PFSK-1 (cell line): ENCODE results near the gene PPM1N.
A peak's percentile ranks its signal among the peaks of the same experiment; 100 is the strongest.

Experiments
- FOXP2 ChIP-seq: optimal IDR thresholded peaks from 2 replicates; pipeline ENCODE3; 2011; ENCODE audit warnings: borderline replicate concordance, control low read depth, inconsistent platforms; ENCODE audit not compliant: insufficient read depth; ENCODE audit errors: extremely low read length, extremely low read depth
- POLR2AphosphoS5 ChIP-seq: IDR thresholded peaks from 2 replicates; pipeline ENCODE4 v1.6.1; 2012; ENCODE audit warnings: low read depth, mild to moderate bottlenecking, control low read depth, low read length, moderate library complexity
- SIN3A ChIP-seq: IDR thresholded peaks from 2 replicates; pipeline ENCODE4 v1.6.1; 2012; ENCODE audit warnings: mild to moderate bottlenecking, low read length, moderate library complexity, borderline replicate concordance; ENCODE audit not compliant: insufficient read depth
- TAF1 ChIP-seq: IDR thresholded peaks from 2 replicates; pipeline ENCODE4 v1.6.1; 2012; ENCODE audit warnings: low read length, control low read depth, borderline replicate concordance; ENCODE audit not compliant: insufficient read depth
- TF ChIP-seq, protein P1 (sequence below), 2 experiments: IDR thresholded peaks; 2 replicates each; pipeline versions ENCODE4 v1.6.1 to v1.8.0; 2011 to 2012; ENCODE audit warnings: low read depth in 2 of 2, low read length in 2 of 2, control low read depth in 1 of 2, inconsistent platforms in 1 of 2, mild to moderate bottlenecking in 1 of 2, moderate library complexity in 1 of 2; ENCODE audit not compliant: insufficient read depth in 1 of 2

The PPM1N gene

DNA sequence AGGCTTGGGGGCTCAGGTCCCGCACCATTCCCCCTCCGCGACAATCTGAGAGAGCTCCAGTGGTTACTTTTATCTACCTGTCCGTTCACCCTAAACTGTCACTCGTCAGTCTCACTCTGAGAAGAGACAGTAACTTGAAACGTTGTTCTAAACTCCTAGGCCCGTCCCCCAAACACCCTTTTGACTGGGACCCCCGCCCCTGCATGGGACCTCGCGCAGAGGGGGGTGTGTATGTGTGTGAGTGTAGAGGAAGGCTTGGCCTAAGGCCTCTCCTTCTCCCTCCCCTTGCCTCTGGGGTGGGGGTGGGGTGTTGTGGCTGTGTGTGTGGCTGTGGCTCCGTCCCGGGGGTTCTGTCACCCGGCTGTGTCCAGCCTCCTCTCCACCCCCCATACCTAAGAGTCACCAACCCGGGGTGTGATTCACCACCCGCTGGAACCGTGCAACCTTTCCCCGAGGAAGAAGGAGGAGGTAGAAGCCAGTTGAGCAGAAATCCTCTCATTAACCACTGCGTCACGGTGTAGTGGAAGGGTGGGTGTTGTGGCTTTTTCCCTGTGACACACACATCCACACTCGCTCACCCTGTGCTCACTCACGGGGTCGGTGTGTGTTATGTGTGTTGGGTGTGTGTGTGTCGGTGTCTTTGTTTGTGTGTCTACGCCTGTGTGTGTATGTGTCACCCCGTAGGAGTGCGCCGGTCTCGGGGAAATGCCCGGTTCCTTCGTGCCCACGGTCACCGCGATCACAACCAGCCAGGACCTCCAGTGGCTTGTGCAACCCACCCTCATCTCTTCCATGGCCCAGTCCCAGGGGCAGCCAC, 28.1 kb upstream of the PPM1N start:
- TF ChIP-seq SIN3A (no peak), POLR2AphosphoS5 (no peak), TAF1 (0 out of 2 replicates have a peak, but pooled peaks have one; percentile 34), FOXP2 (no peak)
- TF ChIP-seq, protein P1, sequence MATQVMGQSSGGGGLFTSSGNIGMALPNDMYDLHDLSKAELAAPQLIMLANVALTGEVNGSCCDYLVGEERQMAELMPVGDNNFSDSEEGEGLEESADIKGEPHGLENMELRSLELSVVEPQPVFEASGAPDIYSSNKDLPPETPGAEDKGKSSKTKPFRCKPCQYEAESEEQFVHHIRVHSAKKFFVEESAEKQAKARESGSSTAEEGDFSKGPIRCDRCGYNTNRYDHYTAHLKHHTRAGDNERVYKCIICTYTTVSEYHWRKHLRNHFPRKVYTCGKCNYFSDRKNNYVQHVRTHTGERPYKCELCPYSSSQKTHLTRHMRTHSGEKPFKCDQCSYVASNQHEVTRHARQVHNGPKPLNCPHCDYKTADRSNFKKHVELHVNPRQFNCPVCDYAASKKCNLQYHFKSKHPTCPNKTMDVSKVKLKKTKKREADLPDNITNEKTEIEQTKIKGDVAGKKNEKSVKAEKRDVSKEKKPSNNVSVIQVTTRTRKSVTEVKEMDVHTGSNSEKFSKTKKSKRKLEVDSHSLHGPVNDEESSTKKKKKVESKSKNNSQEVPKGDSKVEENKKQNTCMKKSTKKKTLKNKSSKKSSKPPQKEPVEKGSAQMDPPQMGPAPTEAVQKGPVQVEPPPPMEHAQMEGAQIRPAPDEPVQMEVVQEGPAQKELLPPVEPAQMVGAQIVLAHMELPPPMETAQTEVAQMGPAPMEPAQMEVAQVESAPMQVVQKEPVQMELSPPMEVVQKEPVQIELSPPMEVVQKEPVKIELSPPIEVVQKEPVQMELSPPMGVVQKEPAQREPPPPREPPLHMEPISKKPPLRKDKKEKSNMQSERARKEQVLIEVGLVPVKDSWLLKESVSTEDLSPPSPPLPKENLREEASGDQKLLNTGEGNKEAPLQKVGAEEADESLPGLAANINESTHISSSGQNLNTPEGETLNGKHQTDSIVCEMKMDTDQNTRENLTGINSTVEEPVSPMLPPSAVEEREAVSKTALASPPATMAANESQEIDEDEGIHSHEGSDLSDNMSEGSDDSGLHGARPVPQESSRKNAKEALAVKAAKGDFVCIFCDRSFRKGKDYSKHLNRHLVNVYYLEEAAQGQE (IDR thresholded peaks at IDR 0.05; ENCODE audit: insufficient read depth in 1 of 2, low read depth in 2 of 2, low read length in 2 of 2), result no peak

DNA sequence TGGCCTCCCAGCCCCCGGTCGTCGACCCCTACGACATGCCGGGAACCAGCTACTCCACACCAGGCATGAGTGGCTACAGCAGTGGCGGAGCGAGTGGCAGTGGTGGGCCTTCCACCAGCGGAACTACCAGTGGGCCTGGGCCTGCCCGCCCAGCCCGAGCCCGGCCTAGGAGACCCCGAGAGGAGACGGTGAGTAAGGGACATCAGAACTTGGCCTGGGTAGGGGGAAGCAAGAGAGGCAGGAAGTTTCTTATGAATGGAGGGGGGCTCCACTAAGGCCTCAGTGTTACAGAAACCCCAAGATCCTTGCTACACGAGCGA, 27.5 kb upstream of the PPM1N start:
- TF ChIP-seq SIN3A (no peak), TAF1 (no peak), FOXP2 (no peak), POLR2AphosphoS5 (no peak)
- TF ChIP-seq, protein P1 (IDR thresholded peaks at IDR 0.05; ENCODE audit: insufficient read depth in 1 of 2, low read depth in 2 of 2, low read length in 2 of 2), result no peak

DNA sequence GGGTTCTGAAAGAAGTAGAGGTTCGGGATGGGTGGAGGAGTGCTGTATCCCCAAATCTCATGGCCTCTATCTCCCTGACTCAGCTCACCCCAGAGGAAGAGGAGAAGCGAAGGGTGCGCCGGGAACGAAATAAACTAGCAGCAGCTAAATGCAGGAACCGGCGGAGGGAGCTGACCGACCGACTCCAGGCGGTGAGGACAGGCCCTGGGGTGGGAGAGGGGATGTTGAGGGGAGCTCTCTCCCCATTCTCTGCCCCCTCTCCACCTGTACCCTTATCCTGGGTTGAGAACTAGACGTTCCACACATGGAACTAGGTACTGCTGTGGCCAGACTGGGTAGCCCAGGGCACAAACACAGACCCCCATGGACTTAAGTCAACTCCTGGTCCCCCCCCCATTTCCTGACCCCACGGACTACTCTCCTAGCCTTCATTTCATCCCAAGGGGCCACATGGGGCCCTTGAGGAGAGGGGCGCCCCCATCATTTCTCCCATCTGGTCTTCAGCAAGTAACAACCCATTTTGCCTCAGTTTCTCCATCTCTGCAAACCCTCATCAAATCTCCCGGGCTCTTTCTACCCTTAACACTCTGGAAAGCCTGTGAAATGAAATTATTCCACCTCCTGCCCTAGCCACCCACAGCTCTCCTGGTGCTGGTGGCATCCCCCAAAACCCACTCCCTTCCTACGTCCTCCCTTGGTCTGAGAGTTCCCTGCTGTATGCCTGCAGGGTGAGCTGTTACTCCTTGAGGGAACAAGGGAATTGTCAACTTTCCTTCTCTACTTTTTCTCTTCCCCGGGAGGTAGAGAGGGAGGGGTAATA, 26.9 kb upstream of the PPM1N start:
- TF ChIP-seq POLR2AphosphoS5 (no peak), TAF1 (no peak), SIN3A (no peak), FOXP2 (no peak)
- TF ChIP-seq, protein P1 (IDR thresholded peaks at IDR 0.05; ENCODE audit: insufficient read depth in 1 of 2, low read depth in 2 of 2, low read length in 2 of 2), result no peak

- TF ChIP-seq, protein P1 (IDR thresholded peaks at IDR 0.05; ENCODE audit: insufficient read depth in 1 of 2, low read depth in 2 of 2, low read length in 2 of 2), result no peak
- TF ChIP-seq FOXP2, result no peak
- no peak for TF ChIP-seq SIN3A
- no peak for TF ChIP-seq TAF1
- no peak for TF ChIP-seq POLR2AphosphoS5
Measured at GRCh38 chr19:45471931-45472562, 26.2 kb upstream of the PPM1N start.
